Glomerular visceral epithelial cell (primary cell): ENCODE results near the gene KRT14.
"Not testable (repeated sequence)": the region's sequence is repeated elsewhere in the genome, so short reads cannot be mapped to it uniquely, and the experiment has no call there.

ENCODE experiments used
- DNase-seq: peaks from one replicate; pipeline ENCODE4 v3.0.0-alpha.2; 2016; ENCODE audit errors: extremely low spot score

KRT14 gene

DNA sequence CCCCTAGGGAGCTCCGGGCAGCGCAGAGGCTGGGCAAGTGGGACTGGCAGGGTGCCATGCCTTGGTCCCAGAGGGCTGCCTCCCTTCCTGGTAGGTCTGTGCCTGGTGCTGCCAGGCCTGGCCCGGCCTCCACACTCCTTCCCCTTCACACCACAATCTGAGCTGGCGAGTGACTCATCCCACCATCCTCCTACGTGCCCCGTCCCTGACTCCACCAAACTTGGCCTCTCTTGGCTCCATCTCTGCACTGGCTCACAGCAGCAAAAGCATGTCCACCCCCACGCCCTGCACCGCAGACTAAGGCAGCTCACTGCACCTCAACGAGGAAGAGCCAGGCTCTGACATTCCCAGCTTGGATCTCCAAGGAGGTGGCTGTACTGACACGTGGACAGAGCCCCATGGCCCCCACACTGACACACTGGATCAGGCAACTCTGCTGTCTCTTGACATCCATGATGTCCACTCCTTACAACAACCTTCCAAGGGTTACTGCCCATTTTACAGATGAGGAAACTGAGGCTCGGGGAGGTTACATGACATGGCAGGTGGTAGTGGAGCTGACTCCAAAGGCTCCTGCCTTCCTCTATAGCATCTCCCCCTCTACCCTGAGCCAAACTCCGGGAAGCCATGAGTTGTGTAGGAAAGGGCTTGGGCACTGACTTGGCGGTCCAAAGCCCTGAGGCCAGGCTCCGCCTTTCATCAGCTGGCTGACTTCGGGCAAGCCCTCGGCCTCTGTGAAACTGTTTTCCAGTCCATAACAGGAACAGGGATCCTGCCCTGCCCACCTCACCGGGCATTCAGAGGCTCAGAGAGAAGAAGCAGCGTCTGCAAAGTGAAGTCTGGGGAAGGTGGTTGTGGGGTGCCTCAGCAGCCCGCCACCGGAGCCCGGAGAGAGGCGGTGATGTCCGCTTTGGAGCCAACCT, 38.5 kb downstream of the KRT14 start:
- DNase-seq, result peak; percentile 100

DNA sequence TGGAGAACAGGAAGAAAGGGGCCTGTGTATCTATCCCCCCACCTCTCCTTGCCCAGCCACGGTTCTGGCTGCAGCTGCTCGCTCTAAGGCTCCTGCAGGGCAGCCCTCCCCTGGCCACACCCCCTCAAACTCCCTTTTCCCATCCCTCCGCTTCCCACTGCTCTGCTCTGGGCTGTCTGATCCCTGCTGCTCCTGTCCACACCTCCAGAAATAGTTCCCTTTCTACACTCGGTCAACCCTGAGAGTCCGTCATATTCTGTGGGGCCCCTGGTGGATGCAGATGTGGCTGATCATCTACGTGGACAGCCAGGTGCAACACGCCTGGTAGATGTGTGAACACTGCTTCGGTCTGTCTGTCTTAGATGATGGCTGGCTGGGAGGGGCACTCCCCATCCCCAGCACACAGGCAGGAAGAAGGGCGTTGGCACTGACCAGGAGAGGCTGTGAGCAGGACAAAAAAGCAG, 39.3 kb downstream of the KRT14 start:
- no peak for DNase-seq

DNA sequence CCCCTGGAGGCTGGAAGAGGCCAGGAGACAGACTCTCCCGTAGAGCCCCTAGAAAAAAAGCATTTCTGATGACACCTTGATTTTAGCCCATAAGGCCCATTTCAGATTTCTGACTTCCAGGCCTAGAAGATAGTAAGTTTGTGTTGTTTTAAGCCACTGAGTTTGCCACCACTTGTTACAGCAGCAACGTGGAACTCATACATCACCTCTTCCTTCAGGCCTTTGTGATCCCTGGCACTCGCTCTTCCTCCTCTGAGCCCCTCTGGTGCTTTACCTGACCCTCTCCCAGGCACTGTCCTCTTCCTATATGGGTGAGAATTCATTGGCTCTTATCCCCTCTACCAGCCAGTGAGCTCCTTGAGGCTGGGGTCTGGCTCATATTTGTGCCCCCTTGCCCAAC, 39.9 kb downstream of the KRT14 start:
- no peak for DNase-seq

DNA sequence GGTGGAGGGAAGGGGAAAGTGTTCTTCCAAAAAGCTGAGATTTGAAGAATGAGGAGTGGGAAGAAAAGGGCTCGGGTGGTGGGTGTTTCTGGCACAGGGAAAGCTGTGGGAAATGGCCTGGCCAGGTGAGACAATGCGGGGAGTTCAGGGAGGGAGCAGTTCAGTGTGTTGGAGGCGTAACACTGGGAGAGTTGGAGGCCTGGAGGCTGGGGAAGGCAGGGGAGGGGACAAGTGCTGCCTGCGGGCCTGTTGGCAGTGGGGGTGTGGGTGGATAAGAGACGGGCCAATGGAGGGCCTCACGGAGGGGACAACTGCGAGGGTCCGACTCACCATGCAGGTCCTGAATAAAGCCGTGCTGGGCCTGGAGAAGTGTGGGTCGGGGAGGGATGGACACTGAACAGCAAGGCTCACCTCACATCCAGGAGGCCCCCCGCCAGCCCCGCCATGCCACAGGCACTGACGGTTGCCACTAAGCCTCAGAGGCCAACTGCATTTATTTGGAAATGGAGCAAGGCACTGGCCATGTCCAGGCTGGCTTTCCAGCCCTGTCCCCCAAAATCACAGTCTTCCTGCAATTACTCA, 40.8 kb downstream of the KRT14 start:
- no peak for DNase-seq

DNA sequence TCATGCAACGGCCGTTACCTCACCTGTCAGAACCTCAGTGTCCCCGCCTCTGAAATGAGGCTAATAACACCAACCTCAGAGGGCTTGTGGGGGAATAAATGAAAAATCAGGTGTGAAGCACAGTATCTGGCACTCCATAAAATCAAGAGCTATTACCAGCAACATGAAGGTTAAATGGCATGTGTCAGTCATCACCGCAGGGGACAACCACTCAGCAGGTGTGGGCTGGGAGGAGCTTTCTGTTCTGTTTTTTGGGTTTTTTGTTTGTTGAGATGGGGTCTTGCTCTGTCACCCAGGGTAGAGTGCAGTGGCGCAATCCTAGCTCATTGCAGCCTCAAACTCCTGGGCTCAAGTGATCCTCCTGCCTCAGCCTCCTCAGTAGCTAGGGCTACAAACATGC, 41.8 kb downstream of the KRT14 start:
- no peak for DNase-seq

DNA sequence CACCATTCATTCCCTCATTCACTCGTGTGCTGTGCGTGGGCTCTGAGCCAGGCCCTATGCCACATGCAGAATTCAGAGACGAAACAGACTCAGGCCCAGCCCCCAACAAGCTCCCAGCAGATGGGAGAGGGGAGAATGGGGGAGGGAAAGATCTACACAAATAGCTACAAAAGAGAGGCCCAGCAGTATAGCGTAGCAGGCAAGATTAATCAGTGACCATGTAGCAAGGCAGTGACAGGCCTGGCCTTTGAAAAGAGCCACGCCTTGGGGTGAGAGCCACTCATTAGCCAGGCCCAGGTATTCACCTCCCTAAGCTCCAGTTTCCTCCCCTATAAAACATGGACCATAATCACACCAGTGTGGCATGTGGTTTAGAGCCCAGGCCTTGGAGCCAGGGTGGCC, 42.2 kb downstream of the KRT14 start:
- peak; percentile 51 for DNase-seq

DNA sequence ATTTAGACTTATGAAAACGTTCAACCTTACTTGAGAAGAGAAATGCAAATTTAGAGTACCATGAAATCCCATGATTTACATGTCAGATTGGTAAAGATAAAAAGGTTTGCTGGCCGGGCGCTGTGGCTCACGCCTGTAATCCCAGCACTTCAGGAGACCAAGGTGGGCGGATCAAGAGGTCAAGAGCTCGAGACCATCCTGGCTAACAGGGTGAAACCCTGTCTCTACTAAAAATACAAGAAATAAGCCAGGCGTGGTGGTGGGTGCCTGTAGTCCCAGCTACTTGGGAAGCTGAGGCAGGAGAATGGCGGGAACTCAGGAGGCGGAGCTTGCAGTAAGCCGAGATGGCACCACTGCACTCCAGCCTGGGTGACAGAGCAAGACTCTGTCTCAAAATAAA, 43.9 kb downstream of the KRT14 start:
- not testable (repeated sequence) for DNase-seq

DNA sequence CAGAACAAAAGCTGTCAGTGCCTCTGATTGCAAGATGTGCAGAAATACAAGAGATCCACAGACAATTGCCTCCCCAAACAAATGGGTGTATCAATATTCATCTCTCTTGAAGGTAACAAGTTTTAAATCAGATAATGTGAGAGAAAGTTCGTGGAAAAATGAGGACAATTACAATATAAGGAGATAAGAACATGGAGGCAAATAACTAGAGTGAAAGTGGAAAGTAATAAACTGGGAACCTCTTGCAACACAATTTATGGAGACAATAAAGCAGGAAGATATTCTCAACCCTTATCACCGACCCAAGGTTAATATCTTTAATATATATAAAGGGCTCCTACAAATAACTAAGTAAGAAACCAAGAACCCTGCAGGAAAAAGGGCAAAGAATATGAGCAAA, 44.3 kb downstream of the KRT14 start:
- no peak for DNase-seq

DNA sequence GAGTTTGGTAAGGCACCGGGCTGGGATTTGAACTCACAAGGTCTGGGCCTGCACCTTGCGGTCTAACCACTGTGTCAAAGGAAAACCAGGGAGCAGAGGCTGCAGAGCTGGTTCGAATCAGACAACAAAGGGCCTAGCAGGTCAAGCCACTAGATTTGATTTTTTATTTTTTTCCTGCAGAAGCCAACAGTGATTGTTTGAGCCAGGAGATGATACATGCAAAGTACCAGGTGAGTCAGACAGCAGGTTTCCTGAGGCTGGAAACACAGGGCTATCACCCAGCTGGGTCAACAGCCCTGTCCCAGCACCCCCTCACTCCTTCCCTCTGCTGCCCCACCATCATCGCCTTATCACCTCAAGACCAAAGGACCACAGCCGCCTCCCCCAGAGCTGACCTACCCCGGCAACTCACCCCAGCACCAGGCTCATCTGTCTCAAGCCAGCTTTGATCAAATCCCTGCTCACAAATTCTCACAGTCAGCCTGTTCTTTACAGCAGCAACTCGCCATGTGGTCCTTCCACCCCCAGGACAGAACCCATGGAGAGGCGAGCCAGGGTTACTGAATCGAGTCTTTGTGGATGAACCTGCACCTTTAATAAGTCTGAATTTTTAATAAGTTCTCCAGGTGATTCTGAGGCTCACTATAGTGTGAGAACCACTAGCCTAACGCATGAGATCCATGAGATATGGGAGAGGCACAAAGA, 45.6 kb downstream of the KRT14 start:
- DNase-seq, result peak; percentile 47

DNA sequence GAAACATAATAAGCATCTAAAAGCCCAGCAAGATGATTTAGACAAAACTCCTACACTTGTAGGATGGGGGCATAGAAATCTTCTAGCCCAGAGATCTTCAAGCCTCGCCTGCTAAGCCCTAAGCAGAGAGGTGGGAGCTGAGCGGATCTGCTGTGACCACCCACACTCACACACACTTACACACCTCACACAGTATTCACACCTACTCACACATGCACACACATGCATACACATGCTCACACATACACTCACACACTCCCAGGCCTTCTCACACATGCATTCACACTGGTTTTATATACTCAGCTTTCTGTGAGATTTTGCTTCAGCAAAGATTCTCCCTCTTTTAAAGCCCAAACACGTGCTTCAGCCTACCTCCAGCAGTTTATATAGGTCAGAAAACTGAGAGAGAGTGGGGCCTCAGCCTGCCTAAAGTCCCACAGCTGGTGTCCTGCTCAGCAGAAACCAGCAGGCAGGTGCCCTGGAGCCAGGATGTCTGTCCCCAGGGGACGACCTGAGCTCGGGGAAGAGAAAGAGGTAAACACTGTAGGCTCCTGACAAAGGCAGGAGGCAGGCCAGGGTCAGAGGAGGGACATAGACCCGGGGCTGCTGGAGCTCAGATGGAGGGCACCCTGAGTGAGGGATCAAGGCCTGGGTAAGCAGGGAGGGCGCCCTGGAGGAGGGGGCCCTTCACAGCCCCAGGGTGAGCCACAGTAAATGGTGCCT, 46.6 kb downstream of the KRT14 start:
- no peak for DNase-seq

DNA sequence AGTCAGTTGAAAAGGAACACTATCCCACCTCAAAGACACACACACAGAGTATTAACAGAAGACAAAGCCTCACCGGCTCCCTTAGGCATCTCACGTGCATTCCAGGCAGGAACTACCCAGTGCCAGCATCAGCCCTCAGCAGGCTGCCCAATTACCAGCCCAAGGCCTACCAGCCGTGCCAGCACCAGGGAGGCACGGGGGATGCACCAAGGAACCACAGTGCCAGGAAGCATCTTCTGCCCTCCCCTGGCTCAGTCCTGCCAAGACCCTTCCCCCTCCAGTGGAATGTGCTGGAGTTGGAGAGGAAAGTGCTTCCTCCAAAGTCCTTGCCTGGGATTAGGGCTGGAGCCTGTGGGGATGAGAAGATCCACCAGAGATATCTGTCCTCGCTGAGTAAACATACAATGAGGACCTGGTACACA, 47.6 kb downstream of the KRT14 start:
- peak; percentile 69 for DNase-seq

DNA sequence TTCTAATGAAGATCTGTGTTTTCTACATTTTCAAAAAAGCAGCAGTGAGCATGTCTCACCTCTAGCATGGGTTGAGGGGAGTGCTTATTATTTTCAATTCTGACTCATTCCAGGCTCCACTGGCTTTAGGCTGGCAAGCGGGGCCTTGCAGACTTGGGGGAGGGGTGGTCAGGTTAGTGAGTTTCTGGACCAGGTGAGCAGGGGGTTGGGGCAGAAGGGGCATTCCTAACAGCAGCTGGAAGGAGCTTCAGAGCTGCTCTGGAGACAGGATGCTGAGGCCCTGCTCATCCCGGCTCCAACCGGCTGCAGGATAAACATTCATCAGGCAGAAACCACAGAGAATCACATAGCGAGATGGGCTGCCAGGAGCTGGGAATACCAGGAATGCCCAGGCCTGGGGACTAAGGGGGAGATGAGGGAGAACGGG, 48.1 kb downstream of the KRT14 start:
- DNase-seq, result peak; percentile 89

DNA sequence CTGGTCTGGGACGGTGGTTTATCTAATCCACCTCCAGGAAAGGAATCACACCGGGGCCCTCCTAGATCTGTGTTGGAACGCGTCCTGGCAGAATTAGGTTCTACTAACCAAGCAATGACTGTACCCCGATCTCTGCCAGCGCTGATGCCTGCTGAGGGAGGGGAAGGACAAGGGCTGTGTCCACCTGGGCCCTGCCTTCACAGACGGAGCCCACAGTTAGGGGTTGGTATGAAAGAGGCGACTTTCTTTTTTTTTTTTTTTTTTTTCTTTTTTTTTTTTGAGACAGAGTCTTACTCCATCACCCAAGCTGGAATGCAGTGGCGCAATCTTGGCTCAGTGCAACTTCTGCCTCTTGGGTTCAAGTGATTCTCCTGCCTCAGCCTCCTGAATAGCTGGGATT, 48.7 kb downstream of the KRT14 start:
- DNase-seq, result peak; percentile 31

DNA sequence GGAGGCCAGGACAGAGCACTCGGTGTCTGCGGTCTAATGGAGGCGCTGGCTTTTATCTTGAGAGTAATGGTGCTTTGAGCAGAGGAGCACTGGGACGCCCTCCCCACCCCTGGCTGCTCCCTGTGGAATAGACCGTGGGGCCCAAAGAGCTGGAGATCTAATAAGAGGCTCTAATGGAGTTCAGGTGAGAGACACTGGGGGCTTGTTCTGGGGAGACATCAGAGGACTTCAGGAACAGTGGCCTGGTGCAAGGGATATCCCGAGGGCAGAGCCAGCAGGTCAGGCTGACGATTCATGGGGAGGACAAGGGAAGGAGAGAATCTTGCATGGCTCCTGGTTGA, 49.1 kb downstream of the KRT14 start:
- no peak for DNase-seq

DNA sequence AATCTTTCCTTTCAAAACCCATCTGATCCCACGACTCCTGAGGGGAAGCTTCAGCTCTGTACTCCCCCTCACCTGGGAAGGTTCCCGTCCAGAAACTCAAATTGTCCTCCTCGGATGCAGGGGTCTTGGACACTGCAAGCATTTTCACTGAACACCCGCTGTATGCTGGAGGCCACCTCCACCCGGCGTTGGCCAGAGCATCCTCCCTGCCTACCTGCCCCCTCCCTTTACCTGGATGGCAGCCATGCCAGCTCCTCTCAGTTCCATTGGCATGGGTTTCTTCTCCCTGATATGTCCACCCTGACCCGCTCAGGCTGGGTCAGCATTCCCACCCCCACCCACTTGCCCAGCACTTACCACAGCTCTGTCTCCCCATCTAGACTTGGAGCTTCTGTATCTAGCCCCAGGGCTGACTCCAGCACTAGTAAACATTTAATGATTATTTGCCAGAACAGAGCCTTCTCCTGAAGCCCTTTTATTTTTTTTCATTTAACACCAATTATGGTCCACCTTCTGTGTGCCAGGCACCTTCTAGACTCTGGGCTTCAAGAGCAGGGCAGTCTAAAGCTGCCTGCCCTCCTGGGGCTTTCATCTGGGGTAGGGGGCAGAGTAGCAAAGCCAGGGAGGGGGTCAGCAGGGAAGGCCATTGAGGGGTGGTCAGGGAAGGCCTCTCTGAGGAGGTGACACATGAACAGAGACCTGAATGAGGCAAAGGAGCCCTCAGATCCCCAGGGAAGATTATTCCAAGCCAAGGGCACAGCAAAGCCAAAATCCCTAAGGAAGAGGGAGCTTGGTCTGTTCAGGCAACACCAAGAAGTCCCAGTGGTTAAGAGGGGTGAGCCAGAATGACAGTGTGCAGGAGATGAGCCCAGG, 49.7 kb downstream of the KRT14 start:
- DNase-seq, result no peak

DNA sequence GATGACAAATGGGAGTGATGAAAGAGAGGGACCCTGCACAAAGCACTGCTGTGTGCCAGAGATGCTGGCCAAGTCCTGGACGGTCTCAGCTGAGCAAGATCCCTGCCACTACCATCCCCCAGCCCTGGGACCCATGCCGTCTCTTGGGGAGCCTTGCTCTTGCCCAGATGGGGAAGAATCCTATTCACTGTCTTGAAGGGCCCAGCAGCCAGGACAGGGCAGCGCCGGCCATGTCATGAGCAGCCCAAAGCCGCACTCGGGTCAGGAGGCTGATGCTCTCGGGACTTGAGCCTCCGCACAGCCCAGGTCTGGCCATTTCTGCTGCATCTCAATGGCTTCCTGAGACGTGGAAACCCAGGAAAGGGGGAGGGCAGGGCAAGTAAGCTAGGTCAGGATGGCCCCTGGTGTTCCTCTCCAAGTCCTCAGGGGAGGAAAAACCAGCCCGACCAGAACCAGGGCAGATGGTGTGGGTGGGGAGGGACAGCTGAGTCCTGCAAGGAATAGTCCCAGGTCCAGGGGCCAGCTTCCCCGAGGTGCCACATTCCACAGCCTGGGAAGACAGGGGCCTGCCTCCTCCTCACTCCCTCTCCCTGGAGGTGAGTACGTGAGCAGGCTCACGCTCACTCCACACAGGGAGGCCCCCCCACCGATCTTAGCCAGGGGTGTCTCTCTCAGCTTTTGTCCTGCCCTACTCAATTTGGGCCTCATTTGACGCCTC, 50.8 kb downstream of the KRT14 start:
- DNase-seq, result no peak

DNA sequence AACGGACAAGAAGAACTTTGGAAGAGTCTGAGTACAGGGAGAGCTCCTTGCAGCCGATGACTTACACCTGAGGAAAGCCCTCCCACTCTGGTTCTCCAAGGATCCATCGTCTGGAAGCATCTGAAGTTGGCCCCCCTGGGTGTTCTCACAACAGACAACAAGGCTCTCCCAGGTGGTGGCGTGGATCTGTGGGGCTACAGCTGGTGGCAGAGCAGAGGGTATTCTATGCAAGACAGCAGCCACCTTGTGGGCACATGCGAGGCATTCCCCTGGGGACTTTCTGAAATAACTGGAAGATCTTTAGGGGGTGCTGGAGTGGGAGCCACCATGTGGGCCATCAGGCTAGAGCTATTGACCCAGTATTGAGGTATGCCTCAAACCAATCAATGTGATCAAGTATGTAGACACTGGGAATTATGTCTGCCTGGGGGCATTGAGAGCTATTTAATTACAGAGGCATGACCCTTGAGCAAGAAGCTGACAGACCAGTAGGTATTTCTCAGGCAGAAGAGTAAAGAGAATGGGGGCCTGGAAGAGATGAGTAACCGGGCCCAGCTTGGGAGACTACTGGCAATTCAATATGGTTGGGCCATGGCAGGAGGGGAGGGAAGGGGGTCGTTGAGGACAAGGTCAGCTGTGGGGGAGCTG, 51.7 kb downstream of the KRT14 start:
- DNase-seq, result no peak

DNA sequence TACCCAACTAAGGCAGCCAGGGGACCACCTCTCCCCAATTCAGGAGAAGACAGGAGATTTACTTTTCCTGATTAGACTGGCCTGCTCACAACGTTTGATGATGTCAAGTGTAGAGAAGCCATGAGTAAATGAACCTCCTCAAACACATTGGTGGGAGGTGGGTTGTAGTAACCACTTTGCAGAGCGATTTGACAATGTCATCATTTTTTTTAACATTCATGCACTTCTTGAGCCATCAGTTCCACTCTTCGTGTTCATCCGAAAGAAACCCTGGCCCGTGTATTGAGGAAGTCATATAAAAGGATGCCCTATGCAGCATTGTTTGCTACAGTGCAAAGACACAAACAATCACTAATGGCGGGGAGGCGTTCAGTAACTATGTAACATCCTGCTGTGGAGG, 53.1 kb downstream of the KRT14 start:
- DNase-seq, result no peak

DNA sequence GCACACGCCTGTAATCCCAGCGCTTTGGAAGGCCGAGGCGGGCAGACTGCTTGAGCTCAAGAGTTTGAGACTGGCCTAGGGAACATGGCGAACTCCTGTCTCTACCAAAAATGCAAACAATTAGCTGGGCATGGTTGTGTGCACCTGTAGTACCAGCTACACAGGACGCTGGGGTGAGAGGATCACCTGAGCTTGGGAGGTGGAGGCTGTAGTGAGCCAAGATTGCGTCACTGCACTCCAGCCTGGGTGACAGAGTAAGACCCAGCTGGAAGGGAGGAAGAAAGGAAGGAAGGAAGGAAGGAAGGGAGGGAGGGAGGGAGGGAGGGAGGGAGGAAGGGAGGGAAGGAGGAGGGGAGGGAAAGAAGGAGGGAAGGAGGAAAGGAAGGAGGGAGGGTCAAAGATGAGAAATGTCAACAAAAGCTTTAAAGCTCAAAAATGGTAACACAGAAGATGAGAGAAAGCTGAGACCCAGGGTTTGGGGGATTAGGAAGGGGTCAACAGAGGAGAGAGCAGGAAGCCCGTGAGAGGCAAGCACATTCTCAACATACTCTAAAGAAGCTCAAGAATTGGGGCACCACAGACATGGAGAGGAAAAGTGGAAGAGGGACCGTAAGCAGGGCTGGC, 53.6 kb downstream of the KRT14 start:
- DNase-seq, result no peak
